GM18502 (cell line): ENCODE results near the gene EYA3.
A peak's percentile ranks its signal among the peaks of the same experiment; 100 is the strongest.

ENCODE experiments used
- ATAC-seq: cut with Tn5 transposase; IDR thresholded peaks from one replicate; pipeline ENCODE4 v1.9.1; 2021; ENCODE audit warnings: mild to moderate bottlenecking; ENCODE audit not compliant: unreplicated experiment, poor library complexity

The EYA3 gene

GRCh38 chr1:27974417-27974781 is 114.0 kb downstream of the EYA3 start:
- ATAC-seq = no peak

GRCh38 chr1:27973771-27974416 is 114.5 kb downstream of the EYA3 start:
- ATAC-seq = no peak

DNA sequence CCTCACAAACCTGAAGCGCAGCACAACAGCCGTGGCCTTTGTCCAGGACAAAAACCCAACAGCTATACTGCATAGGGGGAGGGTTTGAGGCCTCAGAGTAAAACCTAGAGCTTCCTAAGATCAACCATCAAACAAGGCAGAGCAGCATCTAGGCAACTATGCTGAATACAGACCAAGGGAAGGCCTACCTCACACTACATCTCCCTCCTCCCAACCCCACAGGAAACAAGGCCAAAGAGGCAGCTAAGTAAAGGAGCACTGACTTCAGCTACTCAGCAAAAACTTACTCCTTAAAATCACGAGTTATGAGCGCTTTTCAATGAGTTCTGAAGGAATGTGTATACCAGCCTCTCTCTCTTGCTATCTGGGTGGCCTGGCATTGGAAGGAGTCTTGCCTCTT is 116.3 kb downstream of the EYA3 start:
- no peak for ATAC-seq

- ATAC-seq = no peak
Measured at GRCh38 chr1:27971674-27972073, 116.7 kb downstream of the EYA3 start.

DNA sequence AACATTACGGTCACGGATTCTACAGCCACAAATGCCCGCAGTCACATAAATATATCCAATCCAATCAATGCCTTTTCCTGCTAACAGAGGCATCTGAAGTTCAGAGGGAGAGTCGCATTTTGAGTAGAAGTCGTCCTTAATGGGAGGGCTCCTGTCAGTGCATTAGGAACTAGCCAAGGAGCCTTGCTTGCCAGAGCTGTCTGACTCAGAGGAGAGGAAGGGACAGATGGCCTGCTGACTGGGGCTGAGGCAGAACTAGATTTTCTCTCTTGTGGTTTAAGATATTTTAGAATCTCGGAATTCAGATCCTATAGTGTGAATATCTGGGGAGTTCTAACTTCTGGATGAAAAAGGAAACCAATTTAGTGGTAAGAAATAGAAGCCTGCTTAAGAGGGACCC is 118.0 kb downstream of the EYA3 start:
- no peak for ATAC-seq

DNA sequence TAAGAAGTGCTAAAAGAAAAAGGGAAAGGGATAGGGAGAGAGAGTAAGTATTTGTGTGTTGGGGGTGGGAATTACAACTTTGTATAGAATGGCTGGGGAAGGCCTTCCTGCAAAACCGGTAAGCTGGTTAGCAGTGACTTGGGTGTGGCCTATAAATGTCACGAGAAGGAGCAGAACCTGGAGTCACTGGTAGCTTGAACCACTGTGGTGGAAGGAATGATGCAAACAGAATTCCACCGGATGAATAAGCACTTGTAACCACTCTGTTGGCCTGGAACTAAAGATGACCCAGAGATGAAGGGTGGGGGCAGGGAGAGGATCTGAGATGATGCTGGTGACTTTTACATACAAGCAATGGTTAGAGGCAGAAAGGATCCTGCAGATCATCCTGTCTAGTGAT is 119.7 kb downstream of the EYA3 start:
- ATAC-seq = no peak

DNA sequence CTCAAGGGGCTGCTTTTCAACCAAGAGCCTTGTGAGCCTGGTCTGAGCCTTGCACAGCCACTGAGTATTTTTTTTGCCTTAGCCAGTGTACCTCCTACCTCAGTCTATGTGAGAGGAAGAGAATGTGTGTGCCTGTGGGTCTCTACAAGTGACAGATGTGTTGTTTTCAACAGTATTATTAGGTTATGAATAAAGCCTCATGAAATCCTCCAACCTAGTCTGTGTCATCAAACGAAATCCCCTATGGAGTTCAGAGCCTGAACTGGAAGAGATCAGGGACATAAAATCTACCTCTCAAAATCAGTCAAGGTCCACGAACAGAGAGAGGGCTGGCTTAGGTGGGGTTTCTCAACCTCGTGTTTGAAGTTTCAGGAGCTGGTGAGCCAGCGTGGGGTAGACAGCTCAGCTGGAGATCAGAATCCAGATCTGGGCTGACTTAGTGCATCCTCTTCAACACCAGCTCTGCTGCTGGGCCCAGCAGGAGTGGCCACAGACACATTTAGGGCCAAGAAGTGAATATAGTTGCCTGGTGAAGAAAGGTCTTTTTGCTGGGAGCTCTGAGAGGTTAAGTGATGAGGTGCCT is 120.4 kb downstream of the EYA3 start:
- no peak for ATAC-seq

GRCh38 chr1:27967106-27967883 is 121.1 kb downstream of the EYA3 start:
- ATAC-seq = no peak

- ATAC-seq = no peak
Measured at GRCh38 chr1:27966402-27967105, 121.9 kb downstream of the EYA3 start.

GRCh38 chr1:27963393-27963792 is 125.0 kb downstream of the EYA3 start:
- no peak for ATAC-seq

GRCh38 chr1:27961646-27962221 is 126.7 kb downstream of the EYA3 start:
- no peak for ATAC-seq

- ATAC-seq = no peak
Measured at GRCh38 chr1:27960762-27961645, 127.4 kb downstream of the EYA3 start.

DNA sequence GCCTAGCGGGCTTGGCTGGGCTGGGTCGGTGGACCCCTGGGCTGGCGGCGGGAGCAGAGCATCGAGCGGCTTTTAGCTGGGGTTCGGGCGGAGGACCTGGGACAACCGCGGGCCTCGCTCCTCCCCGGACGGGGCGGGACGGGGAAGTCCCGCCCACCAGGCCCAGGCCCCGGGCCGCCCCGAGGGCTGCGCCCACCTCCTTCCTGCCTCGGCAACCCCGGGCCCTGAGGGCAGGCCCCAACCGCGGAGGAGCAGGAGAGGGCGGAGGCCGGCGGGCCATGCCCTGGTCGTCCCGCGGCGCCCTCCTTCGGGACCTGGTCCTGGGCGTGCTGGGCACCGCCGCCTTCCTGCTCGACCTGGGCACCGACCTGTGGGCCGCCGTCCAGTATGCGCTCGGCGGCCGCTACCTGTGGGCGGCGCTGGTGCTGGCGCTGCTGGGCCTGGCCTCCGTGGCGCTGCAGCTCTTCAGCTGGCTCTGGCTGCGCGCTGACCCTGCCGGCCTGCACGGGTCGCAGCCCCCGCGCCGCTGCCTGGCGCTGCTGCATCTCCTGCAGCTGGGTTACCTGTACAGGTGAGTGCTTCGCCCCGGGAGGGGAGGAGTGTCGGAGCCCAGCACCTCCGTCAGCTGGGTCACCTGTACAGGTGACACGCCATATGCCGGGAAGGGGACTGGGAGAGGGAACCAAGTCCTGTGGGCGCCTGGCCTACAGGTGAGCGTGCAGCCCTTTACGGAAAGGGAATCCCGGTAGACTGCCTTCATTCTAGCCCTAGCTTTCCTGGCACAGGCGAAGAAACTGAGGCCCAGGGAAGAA is 128.4 kb downstream of the EYA3 start, which contains the start of gene XKR8:
Gene XKR8 (plus strand): TSS at position 182 of the 812 bp plus-strand sequence. CDS start 97 bp downstream, at position 279.
- ATAC-seq = peak; percentile 88

DNA sequence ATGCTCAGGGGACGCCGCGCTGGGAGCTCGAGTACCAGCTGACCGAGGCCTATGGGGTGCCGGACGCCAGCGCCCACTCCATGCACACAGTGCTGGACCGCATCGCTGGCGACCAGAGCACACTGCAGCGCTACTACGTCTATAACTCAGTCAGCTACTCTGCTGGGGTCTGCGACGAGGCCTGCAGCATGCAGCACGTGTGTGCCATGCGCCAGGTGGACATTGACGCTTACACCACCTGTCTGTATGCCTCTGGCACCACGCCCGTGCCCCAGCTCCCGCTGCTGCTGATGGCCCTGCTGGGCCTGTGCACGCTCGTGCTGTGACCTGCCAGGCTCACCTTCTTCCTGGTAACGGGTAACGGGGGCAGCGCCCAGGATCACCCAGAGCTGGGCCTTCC is 129.9 kb downstream of the EYA3 start:
- ATAC-seq = no peak

- no peak for ATAC-seq
Measured at GRCh38 chr1:27957655-27958054, 130.8 kb downstream of the EYA3 start.

- ATAC-seq = no peak
Measured at GRCh38 chr1:27956761-27957160, 131.6 kb downstream of the EYA3 start.

- no peak for ATAC-seq
Measured at GRCh38 chr1:27955076-27955475, 133.3 kb downstream of the EYA3 start.

GRCh38 chr1:27954186-27954585 is 134.2 kb downstream of the EYA3 start:
- ATAC-seq = no peak

DNA sequence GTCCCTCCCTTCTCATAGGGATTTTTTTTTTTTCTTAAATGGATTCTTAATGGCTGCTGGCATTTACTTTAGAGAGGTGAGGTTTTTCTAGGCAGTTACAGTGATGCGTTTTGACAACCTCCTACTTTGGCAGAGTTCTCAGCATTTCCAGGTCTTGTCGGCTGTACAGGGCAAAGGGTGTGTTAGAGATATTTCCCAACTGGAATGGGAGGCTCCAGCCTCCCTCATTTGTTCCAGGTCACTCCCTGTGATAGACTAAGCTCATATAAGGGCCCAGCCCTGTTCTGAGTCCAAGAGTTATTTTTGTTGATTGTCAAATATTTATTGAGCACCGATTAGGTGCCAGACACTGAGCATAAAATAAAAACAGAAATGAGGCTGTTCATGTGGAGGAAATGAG is 136.3 kb downstream of the EYA3 start:
- ATAC-seq = no peak
